ENCODE measurements around the gene PLEKHJ1.

- TF ChIP-seq CTCF (IDR thresholded peaks at IDR 0.05; ENCODE audit: low read depth, low read length): no peak
- TF ChIP-seq EZH2phosphoT487 (IDR thresholded peaks at IDR 0.05; ENCODE audit: low read depth): no peak
These were observed 41.5 kb downstream of the PLEKHJ1 start for GRCh38 chr19:2194513-2195078.
